Stimulated activated CD8-positive, alpha-beta memory T cell treated with anti-CD3 and anti-CD28 coated beads, Interleukin-4, amount 100 ng/mL, for 1 hour (primary cell): Measurements from ENCODE around the gene ABCA13.
"Not testable (repeated sequence)": the region's sequence is repeated elsewhere in the genome, so short reads cannot be mapped to it uniquely, and the experiment has no call there.

Experiments used
- DNase-seq, 2 donors: peaks; one replicate each; pipeline ENCODE4 v3.0.0-alpha.2; 2020; ENCODE audit warnings: low read depth in 2 of 2, low spot score in 1 of 2

ABCA13 gene

GRCh38 chr7:48171202-48171601, at the start of gene ABCA13:
TSS of gene ABCA13 (plus strand) at chr7:48171458. CDS start at chr7:48171484, 26 bp downstream.
- no peak for DNase-seq

DNA sequence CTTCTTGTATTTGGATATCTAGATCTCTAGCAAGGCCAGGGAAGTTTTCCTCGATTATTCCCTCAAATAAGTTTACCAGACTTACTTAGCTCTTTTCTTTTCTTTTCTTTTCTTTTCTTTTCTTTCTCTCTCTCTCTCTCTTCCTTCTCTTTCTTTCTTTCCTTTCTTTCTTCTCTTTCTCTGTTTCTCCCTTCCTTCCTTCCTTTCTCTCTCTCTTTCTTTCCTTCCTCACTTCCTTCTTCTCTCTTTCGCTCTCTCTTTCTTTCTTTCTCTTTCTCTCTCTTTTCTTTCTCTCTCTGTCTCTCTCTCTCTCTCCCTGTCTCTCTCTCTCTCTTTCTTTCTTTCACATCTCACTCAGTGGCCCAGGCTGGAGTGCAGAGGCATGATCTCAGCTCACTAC, 45.2 kb upstream of the ABCA13 start:
- DNase-seq: no peak

DNA sequence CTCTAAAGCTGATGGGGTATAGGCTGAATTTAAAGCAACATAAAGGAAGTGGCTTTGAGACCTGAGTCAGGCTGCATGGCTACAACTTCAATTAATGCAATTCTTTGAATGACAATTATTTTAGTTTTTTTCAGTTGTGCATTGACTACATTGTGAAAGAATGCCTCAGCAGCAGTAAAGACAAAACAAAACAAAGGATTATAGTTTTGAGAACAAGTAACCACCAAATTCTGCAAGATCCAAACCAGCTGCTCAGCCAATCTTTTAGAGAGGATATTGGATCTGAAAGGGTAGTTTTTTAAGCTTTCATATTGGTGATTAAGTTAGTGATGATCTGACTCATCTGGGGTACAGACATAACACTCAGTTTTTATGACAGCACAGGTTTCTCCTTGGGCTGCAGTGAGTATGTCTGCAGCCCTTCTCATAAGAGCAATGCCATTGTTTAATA, 40.6 kb upstream of the ABCA13 start:
- DNase-seq: no peak

- no peak for DNase-seq
Measured at GRCh38 chr7:48132792-48133191, 38.5 kb upstream of the ABCA13 start.

GRCh38 chr7:48139459-48139858, 31.8 kb upstream of the ABCA13 start:
- no peak for DNase-seq

DNA sequence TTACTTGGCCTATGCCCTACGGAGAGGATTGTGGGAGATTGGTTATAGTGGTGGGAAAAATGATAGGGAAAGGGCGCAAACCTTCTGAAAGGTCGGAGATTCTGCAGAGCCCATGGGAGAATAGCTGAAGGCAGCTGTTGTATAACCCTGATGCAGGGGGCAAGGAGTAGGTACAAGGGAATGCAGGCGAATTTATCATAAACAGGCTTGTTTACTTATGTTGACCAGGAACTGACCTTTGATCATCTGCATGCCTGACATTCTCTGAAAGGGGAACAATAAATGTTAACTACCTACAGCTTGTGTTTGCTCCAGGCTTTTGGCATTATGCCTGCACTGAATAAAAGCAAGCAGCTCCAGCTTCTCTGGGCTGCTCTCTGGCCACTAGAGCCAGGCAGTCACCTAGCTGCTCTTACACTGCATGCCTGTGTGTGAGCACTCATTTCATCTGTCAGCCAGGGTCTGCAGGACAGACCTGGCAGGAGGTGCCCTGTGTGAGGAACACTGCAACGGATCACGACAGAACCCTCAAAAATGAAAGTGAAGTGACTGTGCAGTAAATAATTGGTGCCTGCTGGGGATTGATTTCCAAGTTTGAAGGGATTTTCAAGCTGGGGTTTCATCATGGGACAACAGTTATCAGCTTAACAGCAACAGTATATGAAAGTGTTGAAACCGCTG, 31.1 kb upstream of the ABCA13 start:
- no peak for DNase-seq

DNA sequence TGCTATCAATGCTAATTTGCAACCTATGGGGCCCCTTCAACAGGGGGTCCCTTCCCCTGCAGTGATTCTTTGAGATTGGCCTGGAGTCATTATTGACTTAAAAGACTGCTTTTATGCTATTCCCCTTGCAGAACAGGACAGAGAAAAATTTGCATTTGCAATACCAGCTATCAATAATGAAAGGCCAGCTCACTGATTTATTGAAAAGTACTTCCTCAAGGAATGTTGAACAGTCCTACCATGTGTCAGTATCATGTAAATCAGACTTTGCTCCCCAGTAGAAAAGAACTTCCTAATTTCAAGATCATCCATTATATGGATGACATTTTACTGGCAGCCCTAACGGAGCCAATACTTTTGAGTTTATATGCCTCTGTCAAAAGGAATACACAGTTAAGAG, 29.7 kb upstream of the ABCA13 start:
- no peak for DNase-seq

GRCh38 chr7:48144291-48144768, 26.9 kb upstream of the ABCA13 start:
- no peak for DNase-seq

DNA sequence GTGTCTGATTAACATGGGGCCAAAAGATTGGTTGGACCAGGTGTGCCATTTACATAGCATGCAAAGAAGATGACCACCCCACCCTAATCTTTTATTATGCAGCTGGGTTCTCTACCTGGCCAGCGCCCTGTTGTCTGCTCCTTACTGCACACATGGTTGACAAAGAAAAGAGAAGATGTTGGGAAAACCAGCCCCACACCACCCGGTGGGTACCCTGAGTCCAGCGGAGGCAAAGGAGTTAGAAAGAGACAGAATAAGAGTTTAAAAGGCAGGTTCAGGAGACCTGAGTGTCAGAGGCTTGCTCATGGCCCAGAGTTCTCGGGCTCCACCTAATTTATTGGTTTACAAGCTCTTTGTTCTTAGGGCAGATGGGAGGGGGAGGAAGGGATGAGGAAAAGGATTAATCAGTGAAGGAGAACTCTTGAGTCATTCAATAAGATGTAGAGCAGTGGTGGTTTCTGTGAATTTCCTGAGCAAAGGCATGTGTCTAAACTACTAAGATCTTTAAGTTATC, 24.1 kb upstream of the ABCA13 start:
- DNase-seq: no peak

- not testable (repeated sequence) for DNase-seq
Measured at GRCh38 chr7:48147690-48148089, 23.6 kb upstream of the ABCA13 start.

GRCh38 chr7:48148311-48148710, 22.9 kb upstream of the ABCA13 start:
- DNase-seq: no peak

DNA sequence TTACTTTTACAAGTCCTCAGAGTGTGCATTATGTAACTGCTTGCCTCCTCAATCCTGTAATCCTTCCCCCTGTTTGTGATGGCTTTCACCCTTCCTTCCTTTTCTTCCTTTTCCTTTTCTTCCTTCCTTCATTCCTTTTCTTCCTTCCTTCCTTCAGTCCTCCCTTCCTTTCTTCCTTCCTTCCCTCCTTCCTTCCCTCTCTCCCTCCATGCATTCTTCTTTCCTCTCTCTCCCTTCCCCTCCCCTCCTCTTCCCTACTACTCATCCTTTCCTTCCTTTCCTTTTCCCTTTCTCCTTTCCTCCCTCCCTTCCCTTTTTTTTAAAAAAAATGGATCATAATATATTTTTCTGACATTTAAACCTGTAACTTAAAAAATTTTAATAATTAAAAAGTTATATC, 22.2 kb upstream of the ABCA13 start:
- DNase-seq: no peak

DNA sequence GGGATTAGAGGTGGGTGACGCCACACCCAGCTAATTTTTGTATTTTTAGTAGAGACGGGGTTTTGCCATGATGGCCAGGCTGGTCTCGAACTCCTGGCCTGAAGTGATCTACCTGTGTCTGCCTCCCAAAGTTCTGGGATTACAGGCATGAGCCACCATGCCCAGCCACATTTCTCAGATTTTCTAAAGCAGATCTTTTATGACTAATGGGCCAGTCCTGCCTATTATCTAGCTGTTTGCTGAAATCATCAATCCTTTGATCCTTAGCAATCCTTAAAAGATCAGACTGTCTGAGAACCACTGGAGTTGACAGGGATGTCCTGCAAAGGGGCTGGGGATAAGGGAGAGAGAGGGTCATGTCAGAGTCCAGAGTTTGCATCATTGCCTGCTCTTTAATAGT, 21.2 kb upstream of the ABCA13 start:
- no peak for DNase-seq

DNA sequence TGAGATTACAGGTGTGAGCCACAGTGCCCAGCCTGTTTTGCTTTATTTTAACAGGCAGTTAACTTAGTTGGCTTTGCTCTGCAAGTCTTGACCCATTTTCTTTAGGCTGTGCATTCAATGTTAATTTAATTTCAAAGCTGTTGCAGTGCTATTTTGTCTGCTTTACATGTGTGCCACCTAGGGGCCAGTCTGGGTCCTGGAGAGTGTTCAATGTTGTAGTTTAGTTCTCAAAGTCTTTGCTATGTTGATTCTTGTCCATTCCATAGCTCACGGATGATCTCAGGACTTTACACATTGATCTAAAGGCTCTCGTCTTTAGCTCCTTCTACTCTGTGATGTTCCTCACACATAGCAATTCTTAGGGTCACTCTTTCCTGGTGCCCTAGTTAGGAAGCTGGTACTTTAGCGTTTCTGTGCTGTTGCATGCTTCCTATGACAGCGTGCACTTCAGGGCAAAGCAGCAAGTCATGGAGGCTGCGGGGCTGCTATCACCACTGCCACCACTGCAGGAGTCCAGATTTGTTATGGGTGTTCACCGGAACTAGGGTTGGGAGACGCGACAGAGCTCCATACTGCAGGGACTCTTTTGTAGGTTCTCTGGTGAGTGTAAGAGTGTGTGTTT, 16.4 kb upstream of the ABCA13 start:
- DNase-seq: no peak

- no peak for DNase-seq
Measured at GRCh38 chr7:48158404-48158803, 12.9 kb upstream of the ABCA13 start.

GRCh38 chr7:48161407-48162125, 9.7 kb upstream of the ABCA13 start:
- DNase-seq: no peak

- DNase-seq: no peak
Measured at GRCh38 chr7:48165157-48165556, 6.1 kb upstream of the ABCA13 start.

- DNase-seq: no peak
Measured at GRCh38 chr7:48168159-48168558, 3.1 kb upstream of the ABCA13 start.

DNA sequence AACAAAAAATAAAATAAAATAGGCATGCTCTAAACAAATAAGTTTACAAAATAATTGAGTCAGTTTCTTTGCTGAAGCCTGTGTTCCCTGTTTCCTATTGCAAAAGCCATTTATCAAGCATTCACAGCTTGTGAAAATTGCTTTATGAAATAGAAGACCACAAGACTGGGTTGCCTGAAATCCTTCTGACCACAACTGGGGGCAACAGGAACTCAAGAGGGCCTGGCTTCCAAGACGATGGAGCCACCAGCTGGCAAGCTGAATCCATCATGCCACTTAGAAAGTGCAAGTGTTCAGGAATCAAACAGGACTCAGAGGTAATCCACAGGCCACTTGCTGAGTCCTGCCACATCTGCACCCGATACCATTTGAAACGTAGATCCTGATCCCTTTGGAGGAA, 752 bp upstream of the ABCA13 start:
- DNase-seq: no peak

DNA sequence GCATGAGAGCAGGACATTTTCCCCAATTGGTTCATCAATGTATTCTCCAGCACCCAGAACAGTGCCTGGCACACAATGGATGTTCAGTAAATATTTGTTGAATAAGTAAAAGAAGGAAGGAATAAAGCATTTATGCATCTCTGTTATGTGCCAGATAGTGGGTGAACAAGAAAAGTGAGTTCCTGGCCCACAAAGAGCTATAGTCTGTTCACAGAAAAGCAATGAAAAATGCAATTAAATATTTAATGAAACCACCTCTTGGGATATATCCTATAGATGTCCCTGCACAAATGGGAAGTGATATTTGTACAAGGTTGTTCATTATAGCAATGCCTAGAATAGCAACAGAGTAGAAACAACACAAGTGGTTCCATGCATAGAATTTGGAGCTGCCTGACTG, 2.1 kb downstream of the ABCA13 start:
- DNase-seq: no peak

- no peak for DNase-seq
Measured at GRCh38 chr7:48173756-48174382, 2.6 kb downstream of the ABCA13 start.

- DNase-seq: no peak
Measured at GRCh38 chr7:48175019-48175418, 3.8 kb downstream of the ABCA13 start.
